Measurements from ENCODE around the gene RESP18.

Gene RESP18

GRCh38 chr2:219332542-219332941 is at the start of gene RESP18:
Gene RESP18 (minus strand): TSS chr2:219332744.
- DNase-seq = no peak

- no peak for DNase-seq
These were observed 48.9 kb upstream of the RESP18 start for GRCh38 chr2:219381448-219381847.

- DNase-seq = no peak
These were observed 48.4 kb upstream of the RESP18 start for GRCh38 chr2:219380926-219381325.

GRCh38 chr2:219378163-219378851 is 45.8 kb upstream of the RESP18 start:
- DNase-seq = no peak

GRCh38 chr2:219369447-219369861 is 36.9 kb upstream of the RESP18 start:
- no peak for DNase-seq

- DNase-seq = no peak
These were observed 36.2 kb upstream of the RESP18 start for GRCh38 chr2:219368690-219369191.

- DNase-seq = no peak
These were observed 30.1 kb upstream of the RESP18 start for GRCh38 chr2:219362524-219363164.

- DNase-seq = no peak
These were observed 29.5 kb upstream of the RESP18 start for GRCh38 chr2:219362072-219362471.

GRCh38 chr2:219358170-219359075 is 25.9 kb upstream of the RESP18 start:
- DNase-seq = peak in 1 of 2 donors; percentile 7

- no peak for DNase-seq
These were observed 24.3 kb upstream of the RESP18 start for GRCh38 chr2:219356834-219357233.

GRCh38 chr2:219354582-219354981 is 22.0 kb upstream of the RESP18 start:
- DNase-seq = no peak

GRCh38 chr2:219353129-219353528 is 20.6 kb upstream of the RESP18 start:
- no peak for DNase-seq

- peak; percentile 74 to 76 for DNase-seq
These were observed 20.0 kb upstream of the RESP18 start for GRCh38 chr2:219352448-219353023.

GRCh38 chr2:219350710-219351221 is 18.2 kb upstream of the RESP18 start:
- no peak for DNase-seq

- no peak for DNase-seq
These were observed 17.7 kb upstream of the RESP18 start for GRCh38 chr2:219350215-219350614.

- no peak for DNase-seq
These were observed 12.3 kb upstream of the RESP18 start for GRCh38 chr2:219344751-219345430.

GRCh38 chr2:219335373-219335786 is 2.8 kb upstream of the RESP18 start:
- no peak for DNase-seq

- DNase-seq = no peak
These were observed 1.5 kb upstream of the RESP18 start for GRCh38 chr2:219334076-219334475.

GRCh38 chr2:219331560-219332213 is 857 bp downstream of the RESP18 start:
- DNase-seq = peak; percentile 21 to 31

- no peak for DNase-seq
These were observed 4.8 kb downstream of the RESP18 start for GRCh38 chr2:219327719-219328118.

GRCh38 chr2:219325657-219326315 is 6.8 kb downstream of the RESP18 start:
- no peak for DNase-seq

All from stimulated activated CD4-positive, alpha-beta T cell treated with anti-CD3 and anti-CD28 coated beads, Interleukin-2, amount 100 ng/mL, for 48 hours (primary cell).